Skeletal muscle tissue (tissue), 4 donors: ENCODE results near the gene RNF13. TPM values are rescaled to one million over a fixed set of nuclear protein-coding genes. Genes with fewer than 3 reads are reported as not detected.
A peak's percentile ranks its signal among the peaks of the same experiment; 100 is the strongest.
"Not testable (repeated sequence)": the region's sequence is repeated elsewhere in the genome, so short reads cannot be mapped to it uniquely, and the experiment has no call there.

Source experiments
- H3K27ac ChIP-seq: one replicate; pipeline ENCODE4 v1.7.0; 2013; ENCODE audit warnings: mild to moderate bottlenecking, low read depth, low read length, inconsistent platforms
- H3K27me3 ChIP-seq, 3 donors: one replicate each; pipeline ENCODE4 v1.7.0; 2013; ENCODE audit warnings: low read length in 3 of 3; ENCODE audit not compliant: control insufficient read depth in 3 of 3, insufficient read depth in 3 of 3
- H3K36me3 ChIP-seq, 3 donors: one replicate each; pipeline ENCODE4 v1.7.0; 2013; ENCODE audit warnings: low read length in 3 of 3; ENCODE audit not compliant: control insufficient read depth in 3 of 3, insufficient read depth in 3 of 3
- H3K4me1 ChIP-seq, 3 donors: one replicate each; pipeline ENCODE4 v1.7.0; 2013; ENCODE audit warnings: low read length in 3 of 3, mild to moderate bottlenecking in 3 of 3; ENCODE audit not compliant: control insufficient read depth in 3 of 3, insufficient read depth in 3 of 3
- H3K4me3 ChIP-seq, 3 donors: one replicate each; pipeline ENCODE4 v1.7.0; 2013; ENCODE audit warnings: low read length in 3 of 3
- H3K9ac ChIP-seq, 3 donors: one replicate each; pipeline ENCODE4 v1.7.0; 2013; ENCODE audit warnings: low read length in 3 of 3, mild to moderate bottlenecking in 3 of 3, moderate library complexity in 2 of 3, low read depth in 1 of 3
- H3K9me3 ChIP-seq, 3 donors: one replicate each; pipeline ENCODE4 v1.7.0; 2013; ENCODE audit warnings: low read length in 3 of 3; ENCODE audit not compliant: control insufficient read depth in 3 of 3
- total RNA-seq: library from RNA; depleted of rRNA; stranded (reverse); fragments of >200 nt; gene quantifications from one replicate; pipeline ENCODE4 v1.2.3, GENCODE V29; 2014
- donor health status: Osteomylitis.

RNF13 gene
- total RNA-seq, 1 donor from 2014 or later, result 98.6 TPM

- Histone ChIP-seq H3K27me3 (no peaks in the 10 kb centered on the region), H3K27ac (no peak overlapping the region), H3K36me3 (no peaks in the 10 kb centered on the region), H3K9ac (no peak overlapping the region), H3K9me3 (no peaks in the 10 kb centered on the region), H3K4me3 (no peak overlapping the region), H3K4me1 (peaks cover 0 to 8% (median 3%) of the 10 kb centered on the region in 3 donors)
Observed at GRCh38 chr3:149933858-149934257, 120.8 kb downstream of the RNF13 start.

DNA sequence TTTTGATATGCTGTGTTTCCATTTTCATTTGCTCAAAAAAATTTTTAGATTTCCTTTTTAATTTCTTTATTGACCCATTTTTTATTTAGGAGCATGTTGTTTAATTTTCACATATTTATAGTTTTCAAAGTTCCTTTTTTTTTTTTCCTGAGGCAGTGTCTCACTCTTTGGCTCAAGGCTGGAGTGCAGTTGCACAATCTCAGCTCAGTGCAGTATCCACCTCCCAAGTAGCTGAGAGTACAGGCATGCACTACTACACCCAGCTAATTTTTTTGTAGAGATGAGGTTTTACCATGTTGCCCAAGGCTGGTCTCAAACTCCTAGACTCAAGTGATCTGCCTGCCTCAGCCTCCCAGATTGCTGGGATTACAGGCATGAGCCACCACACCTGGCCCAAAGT lies 121.5 kb downstream of the RNF13 start:
- H3K27ac ChIP-seq, result no peak overlapping the region

DNA sequence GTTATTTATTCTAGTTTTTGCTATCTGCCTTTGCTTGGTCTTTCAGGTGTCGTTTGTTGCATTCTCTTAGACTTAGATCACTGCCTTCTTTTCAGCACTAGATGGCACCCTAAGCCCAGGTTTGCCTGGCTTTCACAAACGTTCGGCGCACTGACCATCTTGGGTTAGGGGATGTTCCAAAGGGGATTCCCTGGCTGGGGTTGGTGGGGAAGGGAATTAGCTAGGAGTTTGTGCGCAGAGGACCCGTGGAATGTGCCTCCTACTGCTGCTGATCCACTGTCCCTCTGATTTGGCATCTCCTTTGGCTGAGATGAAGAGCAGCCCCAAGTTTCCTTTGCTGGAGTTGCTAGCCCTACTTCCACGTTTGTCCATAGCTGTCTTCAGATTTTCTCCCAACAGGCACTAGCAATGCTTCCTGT lies 123.8 kb downstream of the RNF13 start:
- no peaks in the 10 kb centered on the region for H3K27me3 ChIP-seq
- no peak overlapping the region for H3K27ac ChIP-seq
- peak overlapping the region in 1 of 3 donors; percentile 8 for H3K9ac ChIP-seq
- H3K9me3 ChIP-seq, result no peaks in the 10 kb centered on the region
- H3K4me3 ChIP-seq, result peak overlapping the region; percentile 11 to 53 (median 37)
- H3K4me1 ChIP-seq, result peaks cover 0 to 8% (median 3%) of the 10 kb centered on the region in 3 donors
- no peaks in the 10 kb centered on the region for H3K36me3 ChIP-seq

More for the DNA sequence above, 121.5 kb downstream of the RNF13 start:
- H3K9me3 ChIP-seq, result no peaks in the 10 kb centered on the region
- peaks cover 0 to 8% (median 3%) of the 10 kb centered on the region in 3 donors for H3K4me1 ChIP-seq
- no peaks in the 10 kb centered on the region for H3K27me3 ChIP-seq
- no peaks in the 10 kb centered on the region for H3K36me3 ChIP-seq
- no peak overlapping the region for H3K9ac ChIP-seq
- H3K4me3 ChIP-seq, result no peak overlapping the region

GRCh38 chr3:149938392-149939055 lies 125.5 kb downstream of the RNF13 start:
- not testable (repeated sequence) for H3K27me3 ChIP-seq, H3K9me3 ChIP-seq, H3K27ac ChIP-seq, H3K4me3 ChIP-seq, H3K9ac ChIP-seq, H3K36me3 ChIP-seq, H3K4me1 ChIP-seq

- Histone ChIP-seq H3K27me3 (no peaks in the 10 kb centered on the region), H3K36me3 (no peaks in the 10 kb centered on the region), H3K4me1 (peaks cover 0 to 4% (median 3%) of the 10 kb centered on the region in 3 donors), H3K9ac (no peak overlapping the region), H3K4me3 (no peak overlapping the region), H3K9me3 (no peaks in the 10 kb centered on the region), H3K27ac (no peak overlapping the region)
Observed at GRCh38 chr3:149941186-149941585, 128.2 kb downstream of the RNF13 start.

- Histone ChIP-seq H3K27me3 (no peaks in the 10 kb centered on the region), H3K4me3 (no peak overlapping the region), H3K36me3 (no peaks in the 10 kb centered on the region)
Observed at GRCh38 chr3:149941946-149942345, 128.9 kb downstream of the RNF13 start.

GRCh38 chr3:149942409-149942808 lies 129.4 kb downstream of the RNF13 start:
- Histone ChIP-seq H3K4me1 (peaks cover 0 to 4% (median 0%) of the 10 kb centered on the region in 3 donors), H3K27me3 (no peaks in the 10 kb centered on the region), H3K27ac (no peak overlapping the region), H3K9me3 (no peaks in the 10 kb centered on the region), H3K4me3 (no peak overlapping the region), H3K36me3 (no peaks in the 10 kb centered on the region), H3K9ac (no peak overlapping the region)

More at GRCh38 chr3:149941946-149942345, 128.9 kb downstream of the RNF13 start:
- Histone ChIP-seq H3K27ac (no peak overlapping the region), H3K9me3 (no peaks in the 10 kb centered on the region), H3K4me1 (peaks cover 0 to 5% (median 2%) of the 10 kb centered on the region in 3 donors), H3K9ac (no peak overlapping the region)

DNA sequence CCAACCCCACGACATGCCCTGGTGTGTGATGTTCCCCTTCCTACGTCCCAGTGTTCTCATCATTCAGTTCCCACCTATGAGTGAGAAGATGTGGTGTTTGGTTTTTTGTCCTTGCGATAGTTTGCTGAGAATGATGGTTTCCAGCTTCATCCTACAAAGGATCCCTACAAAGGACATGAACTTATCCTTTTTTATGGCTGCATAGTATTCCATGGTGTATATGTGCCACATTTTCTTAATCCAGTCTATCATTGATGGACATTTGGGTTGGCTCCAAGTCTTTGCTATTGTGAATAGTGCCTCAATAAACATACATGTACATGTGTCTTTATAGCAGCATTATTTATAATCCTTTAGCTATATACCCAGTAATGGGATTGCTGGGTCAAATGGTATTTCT lies 131.0 kb downstream of the RNF13 start:
- not testable (repeated sequence) for H3K36me3 ChIP-seq, H3K9ac ChIP-seq, H3K9me3 ChIP-seq, H3K27ac ChIP-seq, H3K27me3 ChIP-seq, H3K4me3 ChIP-seq, H3K4me1 ChIP-seq

GRCh38 chr3:149947231-149947630 lies 134.2 kb downstream of the RNF13 start:
- no peaks in the 10 kb centered on the region for H3K27me3 ChIP-seq
- no peaks in the 10 kb centered on the region for H3K9me3 ChIP-seq

DNA sequence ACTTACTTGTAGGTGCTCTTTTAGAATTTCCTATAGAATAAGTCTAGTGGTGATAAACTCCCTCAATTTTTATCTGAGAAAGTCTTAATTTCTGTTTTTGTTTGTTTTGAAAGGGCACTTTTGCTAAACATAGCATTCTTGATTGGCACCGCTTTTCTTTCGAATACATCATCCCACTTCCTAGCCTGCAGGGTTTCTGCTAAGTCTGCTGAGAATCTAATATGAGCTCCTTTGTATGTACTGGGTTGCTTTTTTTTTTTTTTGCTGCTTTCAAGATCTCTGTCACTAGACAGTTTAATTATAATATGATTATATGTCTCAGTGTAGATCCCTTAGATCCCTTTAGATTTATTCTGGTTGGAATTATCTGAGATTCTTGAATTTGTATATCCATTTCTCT lies 136.2 kb downstream of the RNF13 start:
- Histone ChIP-seq H3K27me3 (no peaks in the 10 kb centered on the region), H3K4me1 (peaks cover 0 to 4% (median 0%) of the 10 kb centered on the region in 3 donors), H3K4me3 (no peak overlapping the region), H3K9me3 (no peaks in the 10 kb centered on the region), H3K27ac (no peak overlapping the region), H3K9ac (no peak overlapping the region), H3K36me3 (no peaks in the 10 kb centered on the region)

More at GRCh38 chr3:149947231-149947630, 134.2 kb downstream of the RNF13 start:
- H3K4me3 ChIP-seq, result no peak overlapping the region
- no peak overlapping the region for H3K27ac ChIP-seq
- H3K36me3 ChIP-seq, result no peaks in the 10 kb centered on the region
- peaks cover 0 to 4% (median 0%) of the 10 kb centered on the region in 3 donors for H3K4me1 ChIP-seq
- H3K9ac ChIP-seq, result no peak overlapping the region
